AG09309 (cell line): ENCODE data around the gene WDR27.

Source experiments
- DNase-seq: peaks from one replicate; pipeline ENCODE4 v3.0.0-alpha.2; 2010; ENCODE audit warnings: low read depth
- H3K4me3 ChIP-seq: 2 replicates; pipeline ENCODE4 v1.5.1; 2011; ENCODE audit warnings: mild to moderate bottlenecking, low read depth, low read length, moderate library complexity; ENCODE audit not compliant: control insufficient read depth
- CTCF ChIP-seq: IDR thresholded peaks from 2 replicates; pipeline ENCODE4 v1.5.1; 2011; ENCODE audit warnings: mild to moderate bottlenecking, low read depth, low read length, inconsistent platforms; ENCODE audit not compliant: insufficient read depth, control insufficient read depth; ENCODE audit errors: missing control alignments

The WDR27 gene

GRCh38 chr6:169668203-169668847 is 33.5 kb downstream of the WDR27 start:
- H3K4me3 ChIP-seq = no peak overlapping the region
- no peak for TF ChIP-seq CTCF
- no peak for DNase-seq

GRCh38 chr6:169667716-169668115 is 34.1 kb downstream of the WDR27 start:
- no peak for TF ChIP-seq CTCF
- no peak overlapping the region for H3K4me3 ChIP-seq
- DNase-seq = no peak

- DNase-seq = no peak
- TF ChIP-seq CTCF = no peak
- H3K4me3 ChIP-seq = no peak overlapping the region
Observed at GRCh38 chr6:169666441-169666840, 35.4 kb downstream of the WDR27 start.

- no peak overlapping the region for H3K4me3 ChIP-seq
- TF ChIP-seq CTCF = no peak
- DNase-seq = no peak
Observed at GRCh38 chr6:169665289-169665688, 36.5 kb downstream of the WDR27 start.

GRCh38 chr6:169664227-169664626 is 37.6 kb downstream of the WDR27 start:
- no peak overlapping the region for H3K4me3 ChIP-seq
- no peak for TF ChIP-seq CTCF
- no peak for DNase-seq

GRCh38 chr6:169663468-169663867 is 38.4 kb downstream of the WDR27 start:
- DNase-seq = no peak
- H3K4me3 ChIP-seq = no peak overlapping the region
- no peak for TF ChIP-seq CTCF

- no peak for TF ChIP-seq CTCF
- no peak overlapping the region for H3K4me3 ChIP-seq
- no peak for DNase-seq
Observed at GRCh38 chr6:169661391-169661756, 40.5 kb downstream of the WDR27 start.
